Omental fat pad (tissue), 4 donors: ENCODE measurements around the gene TRAPPC10. TPM values are rescaled to one million over a fixed set of nuclear protein-coding genes. Genes with fewer than 3 reads are reported as not detected.
A peak's percentile ranks its signal among the peaks of the same experiment; 100 is the strongest.

Experiments
- ATAC-seq: fragments of 150-250 bp; one replicate; pipeline ENCODE4 v1.9.1; 2016; ENCODE audit warnings: mild to moderate bottlenecking, moderate library complexity; ENCODE audit not compliant: low FRiP score
- DNase-seq: peaks from one replicate; pipeline ENCODE4 v3.0.0-alpha.2; 2019; ENCODE audit warnings: low spot score
- total RNA-seq, 4 donors: library from RNA; depleted of rRNA; stranded (reverse); fragments of >200 nt; gene quantifications; one replicate each; pipeline ENCODE4 v1.1.0, GENCODE V29; 2016
- TF ChIP-seq, protein P1 (sequence below), 3 donors: fragments of 450-650 bp; IDR thresholded peaks; one replicate each; pipeline ENCODE4 v1.5.1; 2016 to 2017; ENCODE audit warnings: antibody characterized with exemption in 3 of 3, mild to moderate bottlenecking in 3 of 3, moderate library complexity in 2 of 3

The TRAPPC10 gene
- total RNA-seq, 4 donors from 2014 or later = 29.3 to 42.8 (median 36.6) TPM

DNA sequence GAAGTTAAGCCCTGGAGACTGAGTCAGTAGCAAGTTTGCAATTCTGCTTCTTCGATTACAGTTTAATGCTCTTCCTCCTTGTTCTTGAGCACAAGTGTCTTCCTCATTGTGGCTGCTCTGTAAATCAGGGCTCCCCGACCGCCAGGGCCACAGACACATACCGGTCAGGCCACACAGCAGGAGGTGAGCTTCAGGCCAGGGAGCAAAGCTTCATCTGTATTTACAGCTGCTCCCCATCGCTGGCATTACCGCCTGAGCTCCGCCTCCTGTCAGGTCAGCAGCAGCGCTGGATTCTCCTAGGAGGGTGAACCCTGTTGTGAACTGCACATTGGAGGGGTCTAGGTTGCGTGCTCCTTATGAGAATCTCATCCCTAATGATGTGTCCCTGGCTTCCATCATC, 1.7 kb upstream of the TRAPPC10 start:
- TF ChIP-seq, protein P1, sequence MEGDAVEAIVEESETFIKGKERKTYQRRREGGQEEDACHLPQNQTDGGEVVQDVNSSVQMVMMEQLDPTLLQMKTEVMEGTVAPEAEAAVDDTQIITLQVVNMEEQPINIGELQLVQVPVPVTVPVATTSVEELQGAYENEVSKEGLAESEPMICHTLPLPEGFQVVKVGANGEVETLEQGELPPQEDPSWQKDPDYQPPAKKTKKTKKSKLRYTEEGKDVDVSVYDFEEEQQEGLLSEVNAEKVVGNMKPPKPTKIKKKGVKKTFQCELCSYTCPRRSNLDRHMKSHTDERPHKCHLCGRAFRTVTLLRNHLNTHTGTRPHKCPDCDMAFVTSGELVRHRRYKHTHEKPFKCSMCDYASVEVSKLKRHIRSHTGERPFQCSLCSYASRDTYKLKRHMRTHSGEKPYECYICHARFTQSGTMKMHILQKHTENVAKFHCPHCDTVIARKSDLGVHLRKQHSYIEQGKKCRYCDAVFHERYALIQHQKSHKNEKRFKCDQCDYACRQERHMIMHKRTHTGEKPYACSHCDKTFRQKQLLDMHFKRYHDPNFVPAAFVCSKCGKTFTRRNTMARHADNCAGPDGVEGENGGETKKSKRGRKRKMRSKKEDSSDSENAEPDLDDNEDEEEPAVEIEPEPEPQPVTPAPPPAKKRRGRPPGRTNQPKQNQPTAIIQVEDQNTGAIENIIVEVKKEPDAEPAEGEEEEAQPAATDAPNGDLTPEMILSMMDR (IDR thresholded peaks at IDR 0.05) = no peak
- ATAC-seq (no peak), DNase-seq (no peak)

DNA sequence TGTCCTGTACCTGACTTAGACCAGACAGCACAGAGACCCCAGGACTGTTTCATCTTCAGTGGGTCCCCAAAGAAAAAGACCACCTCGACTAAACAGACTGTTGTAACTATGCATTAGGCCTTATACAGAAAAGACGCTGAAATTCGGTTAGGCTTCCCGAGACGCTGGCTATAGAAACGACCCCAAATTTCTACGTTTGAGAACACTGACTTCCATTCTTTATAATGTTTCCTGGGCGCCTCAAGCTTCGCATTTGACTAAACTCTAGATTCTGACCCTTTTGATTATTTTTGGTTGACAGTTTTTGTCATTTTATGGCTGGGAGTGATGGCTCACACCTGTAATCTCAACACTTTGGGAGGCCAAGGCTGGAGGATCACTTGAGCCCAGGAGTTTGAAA, 986 bp upstream of the TRAPPC10 start:
- TF ChIP-seq, protein P1 (IDR thresholded peaks at IDR 0.05) = no peak
- DNase-seq (no peak), ATAC-seq (no peak)

DNA sequence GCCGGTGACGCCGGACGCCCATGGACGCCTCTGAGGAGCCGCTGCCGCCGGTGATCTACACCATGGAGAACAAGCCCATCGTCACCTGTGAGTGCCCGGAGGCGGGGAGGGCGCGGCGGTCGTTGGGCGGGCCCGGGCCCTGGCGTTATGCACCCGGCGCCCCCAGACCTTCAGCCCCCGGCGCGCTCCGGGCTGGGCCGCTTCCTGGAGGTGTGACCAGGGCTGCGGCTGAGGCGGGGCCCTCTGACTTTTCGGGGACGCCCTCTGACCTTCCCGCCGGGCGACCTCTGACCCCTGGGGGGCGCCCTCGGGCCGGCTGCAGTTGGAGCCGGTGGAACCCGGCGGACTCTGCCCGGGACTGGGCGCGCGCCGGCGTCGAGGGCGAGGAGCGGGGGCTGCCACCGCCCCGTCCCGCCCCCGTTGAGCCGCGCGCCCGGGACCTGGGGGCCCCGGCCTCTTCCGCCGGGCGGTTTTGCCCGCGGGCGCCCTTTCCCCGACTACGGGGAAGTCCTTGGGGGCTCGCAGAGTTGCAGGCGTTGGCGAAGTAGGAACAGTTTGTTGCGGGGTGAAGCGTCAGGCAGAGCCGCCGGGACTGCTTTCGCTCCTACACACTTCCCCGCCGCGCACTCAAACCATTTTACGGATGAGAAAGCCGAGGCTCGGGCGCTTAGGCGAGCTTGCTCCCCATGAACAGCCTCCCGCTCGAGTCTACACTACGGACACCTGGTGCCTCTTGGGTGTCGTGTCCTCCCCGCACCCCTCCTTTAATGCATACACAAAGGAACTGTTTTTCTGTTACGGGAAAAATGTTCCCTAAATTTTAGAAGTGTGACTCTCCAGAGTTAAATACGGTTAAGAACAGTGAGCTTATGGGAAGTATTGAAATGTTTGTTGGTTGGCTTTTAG, 618 bp downstream of the TRAPPC10 start:
- DNase-seq (no peak), ATAC-seq (peak; percentile 53)
- TF ChIP-seq, protein P1 (IDR thresholded peaks at IDR 0.05) = no peak

DNA sequence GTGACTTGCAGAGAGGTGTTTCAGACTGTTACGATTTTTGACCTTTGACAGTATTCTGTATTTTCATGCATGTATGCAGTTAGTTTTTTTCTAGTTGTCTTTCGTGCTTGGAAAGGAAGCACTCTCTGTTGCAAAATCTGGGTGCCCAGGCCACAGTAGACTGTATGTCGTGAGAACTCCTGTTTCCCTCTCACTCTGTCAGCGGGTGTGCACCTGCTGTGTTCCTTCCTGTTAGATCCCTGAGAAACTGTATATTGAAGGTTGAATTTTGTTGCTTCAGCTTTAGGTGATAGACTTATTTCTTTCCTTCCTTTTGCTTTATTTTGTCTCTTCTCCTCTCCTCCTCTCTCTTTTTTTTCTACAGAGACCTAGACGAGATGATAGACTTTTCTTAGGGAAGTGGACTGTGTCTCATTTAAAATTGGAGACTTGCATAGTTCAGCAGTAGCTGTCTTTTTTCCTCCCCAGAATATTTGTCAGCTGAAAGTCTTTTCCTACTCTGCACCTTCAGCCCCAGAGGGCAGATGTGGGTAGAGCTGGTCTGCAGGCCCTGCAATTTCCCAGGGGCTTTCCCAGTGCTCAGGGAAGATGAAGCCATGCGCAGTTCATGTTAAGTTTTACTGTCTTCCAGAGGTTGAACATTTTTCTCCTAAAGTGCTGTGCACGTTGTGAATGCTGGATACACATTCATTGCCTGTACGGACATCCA, 1.4 kb downstream of the TRAPPC10 start:
- no peak for ATAC-seq
- no peak for DNase-seq
- TF ChIP-seq, protein P1 (IDR thresholded peaks at IDR 0.05) = no peak

DNA sequence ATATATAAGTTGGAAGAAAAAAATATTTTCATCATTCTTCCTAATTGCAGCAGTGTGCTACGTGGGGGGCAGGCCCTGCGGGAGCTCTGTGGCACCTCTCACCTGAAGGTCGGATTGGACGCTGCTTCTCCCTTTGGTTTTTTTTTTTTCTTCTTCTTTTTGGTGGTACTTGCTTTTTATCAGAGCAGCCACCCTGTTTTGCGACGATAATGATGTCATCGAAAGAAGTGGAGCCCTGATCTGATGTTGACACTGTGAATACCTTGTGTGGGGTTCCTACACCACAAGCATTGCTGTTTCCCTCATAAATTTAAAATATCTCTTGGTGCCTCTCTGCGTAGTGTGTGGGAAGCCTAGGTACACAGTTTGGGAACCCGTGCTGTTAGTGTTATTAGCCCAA, 5.5 kb downstream of the TRAPPC10 start:
- TF ChIP-seq, protein P1 (IDR thresholded peaks at IDR 0.05) = no peak
- no peak for DNase-seq
- ATAC-seq = no peak

DNA sequence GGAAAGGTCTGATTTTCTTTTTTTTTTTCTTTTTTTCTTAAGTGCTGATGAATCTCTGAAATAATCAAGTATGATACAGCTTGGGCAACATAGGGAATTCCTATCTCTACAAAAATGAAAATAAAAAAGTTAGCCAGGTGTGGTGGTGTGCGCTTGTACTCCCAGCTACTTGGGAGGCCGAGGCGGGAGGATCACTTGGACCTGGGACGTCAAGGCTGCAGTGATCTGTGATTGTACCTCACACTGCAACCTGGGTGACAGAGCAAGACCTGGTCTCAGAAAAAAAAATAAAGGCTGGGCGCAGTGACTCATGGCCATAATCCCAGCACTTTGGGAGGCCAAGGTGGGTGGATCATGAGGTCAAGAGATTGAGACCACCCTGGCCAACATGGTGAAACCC, 6.0 kb downstream of the TRAPPC10 start:
- no peak for DNase-seq
- TF ChIP-seq, protein P1 (IDR thresholded peaks at IDR 0.05) = no peak

More for the DNA sequence above, 6.0 kb downstream of the TRAPPC10 start:
- ATAC-seq = no peak
